Activated CD4-positive, alpha-beta T cell treated with anti-CD3 and anti-CD28 coated beads, Interleukin-2, amount 50 U/mL, for 1 hour (primary cell): ENCODE measurements around the gene CDNF.
"Not testable (repeated sequence)": the region's sequence is repeated elsewhere in the genome, so short reads cannot be mapped to it uniquely, and the experiment has no call there.

Experiments used
- DNase-seq: peaks from one replicate; pipeline ENCODE4 v3.0.0-alpha.2; 2020

Gene CDNF

GRCh38 chr10:14838582-14839304, 906 bp upstream of the CDNF start:
- DNase-seq = peak; percentile 17

GRCh38 chr10:14837003-14837756, 657 bp downstream of the CDNF start:
- no peak for DNase-seq

DNA sequence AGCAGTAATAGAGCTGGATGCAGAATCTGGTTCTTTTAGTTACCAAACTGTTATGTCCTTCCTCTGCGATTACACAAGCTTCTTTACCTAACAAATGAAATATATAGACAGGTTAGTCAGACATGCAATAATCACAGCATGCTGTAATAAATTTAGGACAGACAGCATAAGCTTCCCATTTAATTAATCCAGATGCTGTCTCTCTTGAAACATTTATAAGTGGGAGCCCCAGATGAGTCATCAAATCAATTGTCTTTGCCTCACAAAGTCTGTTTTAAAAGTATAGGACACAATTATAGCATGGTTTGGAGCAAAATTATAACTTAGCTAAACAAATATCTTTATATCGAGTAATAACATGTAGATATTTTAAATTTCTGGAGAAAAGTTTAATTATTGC, 1.6 kb downstream of the CDNF start:
- DNase-seq = no peak

GRCh38 chr10:14833106-14833505, 4.7 kb downstream of the CDNF start:
- DNase-seq = no peak

- no peak for DNase-seq
These were observed 11.6 kb downstream of the CDNF start for GRCh38 chr10:14826076-14826829.

- no peak for DNase-seq
These were observed 13.9 kb downstream of the CDNF start for GRCh38 chr10:14823966-14824365.

DNA sequence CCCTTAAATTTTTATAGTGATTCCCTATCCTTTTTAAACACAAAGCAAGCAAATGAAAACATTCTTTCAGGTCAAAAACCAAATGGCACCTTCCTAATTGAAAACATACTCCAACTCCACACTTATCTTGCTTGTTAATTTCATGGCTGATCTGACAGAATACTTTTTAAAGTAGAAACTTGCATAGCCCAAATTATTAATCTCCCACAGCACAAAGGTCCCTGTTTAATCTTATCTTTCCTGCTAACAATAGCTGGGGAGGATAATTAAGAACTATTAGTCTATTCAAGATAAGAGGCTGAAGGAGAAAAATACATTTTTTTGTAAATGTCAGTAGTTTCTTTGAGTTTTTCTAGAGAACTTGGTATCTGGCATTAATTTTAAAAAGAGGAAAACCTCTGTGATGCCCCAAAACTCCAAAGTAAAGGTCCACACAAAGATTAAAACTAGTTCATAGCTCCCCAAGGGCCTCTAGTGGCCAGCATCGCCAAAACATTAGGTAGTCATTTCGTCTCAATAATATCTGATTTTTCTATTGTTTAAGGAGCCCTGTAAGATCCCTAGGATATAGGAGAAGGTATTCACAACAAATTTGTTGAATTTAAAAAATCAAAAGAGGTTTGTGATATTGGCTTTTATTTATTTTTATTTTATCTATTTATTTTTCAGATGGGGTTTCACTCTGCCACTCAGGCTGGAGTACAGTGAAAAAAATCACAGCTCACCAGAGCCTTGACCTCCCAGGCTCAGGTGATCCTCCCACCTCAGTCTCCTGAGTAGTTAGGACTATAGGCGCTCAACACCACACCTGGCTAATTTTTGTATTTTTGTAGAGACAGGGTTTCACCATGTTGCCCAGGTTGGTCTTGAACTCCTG, 14.7 kb downstream of the CDNF start:
- DNase-seq = peak; percentile 48

- no peak for DNase-seq
These were observed 16.0 kb downstream of the CDNF start for GRCh38 chr10:14821635-14822375.

- no peak for DNase-seq
These were observed 17.1 kb downstream of the CDNF start for GRCh38 chr10:14820775-14821154.

DNA sequence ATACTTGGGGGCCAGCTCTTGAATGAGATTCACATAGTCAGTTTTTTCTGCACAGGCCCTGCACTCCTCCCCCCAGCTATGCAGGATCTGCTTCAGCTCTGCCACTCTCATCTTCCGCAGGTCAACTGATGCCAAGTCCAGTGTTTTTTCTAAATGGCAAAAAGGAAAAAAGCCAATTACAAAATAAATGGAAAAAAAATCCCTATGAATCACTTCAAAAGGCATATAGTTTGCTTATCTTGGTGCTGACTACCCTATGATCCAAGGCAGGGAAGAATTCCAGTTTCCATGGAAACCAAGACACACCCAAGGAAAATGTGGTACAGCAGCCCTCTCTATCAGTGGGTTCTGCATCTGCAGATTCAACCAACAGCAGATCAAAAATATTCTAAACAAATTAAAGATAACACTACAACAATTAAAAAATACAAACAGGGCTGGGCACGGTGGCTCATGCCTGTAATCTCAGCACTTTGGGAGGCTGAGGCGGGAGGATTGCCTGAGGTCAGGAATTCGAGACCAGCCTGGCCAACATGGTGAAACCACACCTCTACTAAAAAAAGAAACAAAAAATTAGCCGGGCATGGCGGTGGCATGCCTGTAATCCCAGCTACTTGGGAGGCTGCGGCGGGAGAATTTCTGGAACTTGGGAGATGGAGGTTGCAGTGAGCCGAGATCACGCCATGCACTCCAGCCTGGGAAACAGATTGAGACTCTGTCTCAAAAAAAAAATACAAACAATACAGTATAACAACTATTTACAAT, 17.6 kb downstream of the CDNF start:
- DNase-seq = no peak

GRCh38 chr10:14816717-14817116, 21.1 kb downstream of the CDNF start:
- not testable (repeated sequence) for DNase-seq

- no peak for DNase-seq
These were observed 22.2 kb downstream of the CDNF start for GRCh38 chr10:14815681-14816080.

DNA sequence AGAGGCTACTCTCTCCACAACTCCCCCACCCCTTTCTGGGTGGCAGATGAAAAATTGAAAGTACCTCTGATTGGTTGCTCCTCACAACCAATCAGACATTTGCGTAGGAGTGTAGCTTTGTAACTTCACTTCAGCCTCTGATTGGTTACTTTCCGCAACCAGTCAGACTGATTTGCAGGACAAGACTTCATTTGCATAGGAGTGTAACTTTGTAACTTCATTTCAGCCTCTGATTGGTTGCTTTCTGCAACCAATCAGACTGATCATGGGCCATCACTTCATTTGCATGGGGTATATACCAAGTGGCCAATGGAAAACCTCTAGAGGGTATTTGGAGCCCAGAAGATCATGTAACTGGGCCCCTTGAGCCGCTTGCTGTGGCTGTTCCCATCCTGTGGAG, 25.6 kb downstream of the CDNF start:
- no peak for DNase-seq

GRCh38 chr10:14810969-14811953, 26.6 kb downstream of the CDNF start:
- no peak for DNase-seq

GRCh38 chr10:14806318-14806717, 31.5 kb downstream of the CDNF start:
- no peak for DNase-seq

DNA sequence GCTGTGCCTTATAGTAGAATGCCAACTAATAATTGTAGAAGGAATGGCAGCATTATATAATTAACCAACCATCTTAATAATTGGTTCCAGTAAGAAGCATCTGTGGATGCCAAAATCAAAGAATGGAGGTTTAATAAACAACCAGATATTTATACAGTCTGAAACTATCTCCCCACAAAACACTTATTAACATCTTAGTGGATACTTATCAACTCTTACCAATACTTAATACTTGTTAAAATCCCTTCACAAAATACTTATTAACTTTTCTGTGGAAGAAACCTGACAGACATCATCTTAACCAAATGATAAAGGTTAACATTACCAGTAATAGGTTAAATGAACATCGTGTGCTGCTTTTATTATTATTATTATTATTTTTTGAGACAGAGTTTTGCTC, 34.0 kb downstream of the CDNF start:
- no peak for DNase-seq

- DNase-seq = no peak
These were observed 36.1 kb downstream of the CDNF start for GRCh38 chr10:14801723-14802122.

DNA sequence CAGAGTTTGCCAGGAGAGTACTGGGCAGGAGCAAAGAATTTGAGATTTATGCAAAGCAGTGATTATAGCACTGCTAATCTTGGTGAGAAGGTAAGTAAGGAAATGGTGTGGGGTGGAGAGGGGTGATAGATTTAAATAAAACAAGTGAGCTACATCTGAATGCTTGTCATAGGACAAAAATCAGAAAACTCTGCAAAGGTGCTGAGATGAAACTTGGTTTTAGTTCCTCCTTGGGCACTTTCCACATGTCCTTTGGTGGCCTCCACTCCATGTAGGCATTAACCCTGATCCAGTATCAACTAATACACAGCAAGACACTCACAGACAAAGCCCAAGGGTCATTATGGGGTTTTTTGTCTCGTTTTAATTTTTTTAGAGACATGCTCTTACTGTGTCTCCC, 37.4 kb downstream of the CDNF start:
- DNase-seq = no peak

- no peak for DNase-seq
These were observed 39.2 kb downstream of the CDNF start for GRCh38 chr10:14798636-14799035.

GRCh38 chr10:14787938-14788337, 49.9 kb downstream of the CDNF start:
- DNase-seq = no peak
